CD8-positive, alpha-beta memory T cell (primary cell): Measurements from ENCODE around the gene TNIK. TPM values are rescaled to one million over a fixed set of nuclear protein-coding genes. Genes with fewer than 3 reads are reported as not detected.
A peak's percentile ranks its signal among the peaks of the same experiment; 100 is the strongest.
"Not testable (repeated sequence)": the region's sequence is repeated elsewhere in the genome, so short reads cannot be mapped to it uniquely, and the experiment has no call there.

Experiments used
- CTCF ChIA-PET: fragments of 350-600 bp; sonication (Branson Sonifier 250); formaldehyde crosslinking; loops from one replicate; lab custom pipeline; 2021; ENCODE audit warnings: antibody characterized with exemption; lab: Charles Lee
- POLR2A ChIA-PET: fragments of 350-600 bp; sonication (Branson Sonifier 250); formaldehyde crosslinking; loops from one replicate; lab custom pipeline; 2021; ENCODE audit warnings: antibody characterized with exemption; lab: Charles Lee
- DNase-seq, 5 donors: peaks; one replicate each; pipeline versions ENCODE4 v3.0.0 to v3.0.0-alpha.2; 2020 to 2022; ENCODE audit warnings: mixed read lengths in 1 of 5
- H3K27ac ChIP-seq: one replicate; pipeline ENCODE4 v1.7.0; 2013; ENCODE audit warnings: low read depth, mild to moderate bottlenecking, low read length, moderate library complexity
- H3K27me3 ChIP-seq: 2 replicates; pipeline ENCODE4 v1.7.0; 2013; ENCODE audit warnings: low read length, mild to moderate bottlenecking; ENCODE audit not compliant: insufficient read depth, poor library complexity, severe bottlenecking
- H3K36me3 ChIP-seq: 2 replicates; pipeline ENCODE4 v1.7.0; 2013; ENCODE audit warnings: mild to moderate bottlenecking, low read length, moderate library complexity; ENCODE audit not compliant: insufficient read depth
- H3K4me1 ChIP-seq: 2 replicates; pipeline ENCODE4 v1.7.0; 2013; ENCODE audit warnings: mild to moderate bottlenecking, low read length, moderate library complexity; ENCODE audit not compliant: insufficient read depth
- H3K4me3 ChIP-seq: 2 replicates; pipeline ENCODE4 v1.7.0; 2013; ENCODE audit warnings: mild to moderate bottlenecking, low read length
- H3K9me3 ChIP-seq: 2 replicates; pipeline ENCODE4 v1.7.0; 2013; ENCODE audit warnings: mild to moderate bottlenecking, low read length
- H3K27ac Mint-ChIP-seq, 8 donors: one replicate each; pipeline ENCODE4 v1.8.0; 2020 to 2021; ENCODE audit warnings: mixed read lengths in 8 of 8, mild to moderate bottlenecking in 6 of 8, inconsistent platforms in 3 of 8, moderate library complexity in 3 of 8
- H3K27me3 Mint-ChIP-seq, 2 donors: one replicate each; pipeline ENCODE4 v1.8.0; 2020 to 2021; ENCODE audit warnings: mixed read lengths in 2 of 2, mild to moderate bottlenecking in 1 of 2, moderate library complexity in 1 of 2
- H3K36me3 Mint-ChIP-seq, 3 donors: one replicate each; pipeline ENCODE4 v1.8.0; 2020 to 2021; ENCODE audit warnings: mixed read lengths in 3 of 3, inconsistent platforms in 1 of 3, mild to moderate bottlenecking in 1 of 3
- H3K4me1 Mint-ChIP-seq, 3 donors: one replicate each; pipeline ENCODE4 v1.8.0; 2020 to 2021; ENCODE audit warnings: mixed read lengths in 3 of 3, inconsistent platforms in 1 of 3, mild to moderate bottlenecking in 1 of 3
- H3K4me3 Mint-ChIP-seq, 7 donors: one replicate each; pipeline ENCODE4 v1.8.0; 2020 to 2021; ENCODE audit warnings: mixed read lengths in 7 of 7, mild to moderate bottlenecking in 6 of 7, moderate library complexity in 4 of 7, inconsistent platforms in 2 of 7
- H3K9me3 Mint-ChIP-seq, 5 donors: one replicate each; pipeline ENCODE4 v1.8.0; 2020 to 2022; ENCODE audit warnings: mixed read lengths in 5 of 5, mild to moderate bottlenecking in 3 of 5, moderate library complexity in 2 of 5, inconsistent platforms in 1 of 5
- polyA plus RNA-seq: library from polyadenylated mRNA; unstranded; fragments of 300-500 nt; fragmentation: Illumina TruSeq; gene quantifications from one replicate; pipeline ENCODE4 v1.2.3, GENCODE V29; 2021
- total RNA-seq, 2 experiments: library from RNA; stranded (reverse); gene quantifications; one replicate each; pipeline ENCODE4 v1.2.3, GENCODE V29; 2021

The TNIK gene
- total and polyA plus RNA-seq, 3 experiments from 2014 or later = 15.9 to 19.2 (median 17.7) TPM

DNA sequence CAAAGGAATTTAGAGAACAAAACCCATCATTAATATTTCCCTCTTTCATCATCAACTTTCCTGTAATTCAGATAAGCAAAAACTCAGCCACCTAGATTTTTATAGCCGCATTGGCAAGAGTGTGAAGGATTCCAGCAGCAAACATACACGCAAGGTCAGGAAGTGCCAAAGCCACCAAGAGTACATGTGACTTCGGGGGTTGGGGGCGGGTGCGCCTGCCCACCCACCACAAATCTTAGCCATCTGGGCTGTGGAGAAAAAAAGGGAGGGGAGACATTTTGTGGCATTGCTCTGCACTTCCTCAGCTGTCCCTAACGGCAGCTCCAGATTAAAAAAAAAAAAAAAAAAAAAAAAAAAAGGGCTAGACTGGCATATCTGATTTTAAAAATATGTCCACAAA is 148.4 kb downstream of the TNIK start:
- H3K27me3 ChIP-seq = no peaks in the 10 kb centered on the region
- ChIA-PET CTCF (interaction anchor here (1.5 kb wide), 1 partner anchor 125 kb away, joined by 4 read pairs; no protein-coding TSS in a partner anchor), POLR2A (no interaction called here)
- H3K36me3 ChIP-seq = no peaks in the 10 kb centered on the region
- no peak overlapping the region for H3K4me3 ChIP-seq
- peaks cover 75 to 92% (median 88%) of the 10 kb centered on the region in 3 donors for H3K4me1 Mint-ChIP-seq
- peaks cover 0 to 9% (median 0%) of the 10 kb centered on the region in 3 donors for H3K36me3 Mint-ChIP-seq
- peaks cover 0 to 3% (median 0%) of the 10 kb centered on the region in 5 donors for H3K9me3 Mint-ChIP-seq
- H3K4me1 ChIP-seq = peaks cover 21% of the 10 kb centered on the region
- no peak overlapping the region for H3K27ac ChIP-seq
- peak in 1 of 5 donors; percentile 6 for DNase-seq
- H3K9me3 ChIP-seq = no peaks in the 10 kb centered on the region
- no peaks in the 10 kb centered on the region for H3K27me3 Mint-ChIP-seq
- peak overlapping the region in 4 of 7 donors; percentile 16 to 56 (median 24) for H3K4me3 Mint-ChIP-seq
- peak overlapping the region in 5 of 8 donors; percentile 67 to 89 (median 73) for H3K27ac Mint-ChIP-seq

DNA sequence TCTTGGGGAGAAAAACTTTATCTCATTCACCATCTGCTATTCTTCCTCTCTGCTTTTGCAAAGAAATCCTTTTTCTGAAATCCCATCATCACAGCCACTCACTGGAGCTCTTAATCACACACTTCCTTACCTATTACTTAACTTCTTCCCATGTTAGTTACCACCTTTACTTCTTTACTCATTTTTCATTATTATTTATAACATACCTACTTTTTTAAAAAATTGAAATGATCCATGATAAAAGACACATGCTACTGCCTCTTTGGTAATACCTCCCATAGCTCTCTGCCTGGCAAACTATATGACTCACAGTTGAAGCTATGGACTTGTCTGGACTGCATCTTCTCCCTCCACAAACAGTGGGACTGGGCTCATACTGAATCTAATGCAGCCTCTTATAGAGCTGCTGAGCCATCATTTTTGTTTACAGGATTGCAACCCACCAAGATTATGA is 150.3 kb downstream of the TNIK start:
- Mint-ChIP-seq H3K27me3 (no peaks in the 10 kb centered on the region), H3K36me3 (peaks cover 0 to 4% (median 0%) of the 10 kb centered on the region in 3 donors), H3K4me1 (peaks cover 72 to 96% (median 90%) of the 10 kb centered on the region in 3 donors), H3K4me3 (peak overlapping the region in 1 of 7 donors; percentile 1), H3K9me3 (peaks cover 0 to 5% (median 0%) of the 10 kb centered on the region in 5 donors), H3K27ac (peak overlapping the region in 4 of 8 donors; percentile 18 to 59 (median 36))
- H3K9me3 ChIP-seq = no peaks in the 10 kb centered on the region
- no peak overlapping the region for H3K27ac ChIP-seq
- POLR2A ChIA-PET = no interaction called here
- no peaks in the 10 kb centered on the region for H3K27me3 ChIP-seq
- no peak for DNase-seq
- no peaks in the 10 kb centered on the region for H3K36me3 ChIP-seq
- H3K4me3 ChIP-seq = no peak overlapping the region
- H3K4me1 ChIP-seq = peaks cover 15% of the 10 kb centered on the region
- CTCF ChIA-PET = interaction anchor here (1.1 to 1.2 kb wide), 2 partner anchors 41 to 82 kb away, joined by 3 read pairs; no protein-coding TSS in a partner anchor

DNA sequence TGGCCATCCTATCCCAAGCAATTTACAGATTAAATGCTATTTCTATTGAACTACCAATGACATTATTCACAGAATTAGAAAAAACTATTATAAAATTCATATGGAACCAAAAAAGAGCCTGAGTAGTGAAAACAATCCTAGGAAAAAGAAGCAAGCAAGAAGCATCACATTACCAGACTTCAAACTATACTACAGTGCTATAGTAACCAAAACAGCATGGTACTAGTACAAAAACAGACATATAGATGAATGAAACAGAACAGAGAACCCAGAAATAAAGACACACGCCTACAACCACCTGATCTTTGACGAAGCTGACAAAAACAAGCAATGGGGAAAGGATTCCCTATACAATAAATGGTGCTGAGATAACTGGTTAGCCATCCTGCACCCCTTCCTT is 152.2 kb downstream of the TNIK start:
- DNase-seq = no peak
- Histone ChIP-seq H3K4me1 (peaks cover 15% of the 10 kb centered on the region), H3K36me3 (no peaks in the 10 kb centered on the region), H3K9me3 (no peaks in the 10 kb centered on the region), H3K27me3 (no peaks in the 10 kb centered on the region), H3K27ac (no peak overlapping the region), H3K4me3 (no peak overlapping the region)
- ChIA-PET CTCF (no interaction called here), POLR2A (no interaction called here)
- H3K27ac Mint-ChIP-seq = peak overlapping the region in 2 of 8 donors; percentile 7 to 51
- peaks cover 0 to 5% (median 4%) of the 10 kb centered on the region in 3 donors for H3K36me3 Mint-ChIP-seq
- H3K4me1 Mint-ChIP-seq = peaks cover 66 to 89% (median 82%) of the 10 kb centered on the region in 3 donors
- no peaks in the 10 kb centered on the region for H3K27me3 Mint-ChIP-seq
- peak overlapping the region in 1 of 7 donors; percentile 0 for H3K4me3 Mint-ChIP-seq
- H3K9me3 Mint-ChIP-seq = peaks cover 0 to 7% (median 2%) of the 10 kb centered on the region in 5 donors

DNA sequence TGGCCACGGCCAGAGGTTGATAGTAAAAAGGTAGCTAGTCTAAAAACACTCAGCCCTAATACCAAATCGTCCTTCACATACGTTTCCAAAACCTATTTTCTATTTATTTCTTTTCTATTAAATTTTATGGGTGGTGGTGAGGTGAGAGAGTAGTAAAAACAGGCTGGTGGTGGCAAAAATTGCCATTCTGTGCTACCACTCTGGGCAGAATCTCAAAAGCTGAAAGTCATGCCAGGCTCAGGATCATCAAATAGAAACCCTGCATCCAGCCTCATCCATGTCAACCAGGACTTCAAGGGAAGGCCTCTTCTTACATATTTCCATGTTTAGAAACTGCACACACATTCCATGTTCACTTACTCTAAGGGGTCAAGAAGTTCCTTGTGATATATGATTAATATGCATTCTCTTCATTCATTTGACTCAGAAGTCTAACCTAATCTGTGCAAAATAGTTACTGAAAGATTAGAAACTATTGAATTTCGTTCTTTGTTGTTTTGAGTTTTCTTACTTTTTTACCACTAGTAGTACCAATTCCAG is 153.1 kb downstream of the TNIK start:
- Histone ChIP-seq H3K4me3 (no peak overlapping the region), H3K4me1 (peaks cover 15% of the 10 kb centered on the region), H3K9me3 (no peaks in the 10 kb centered on the region), H3K36me3 (no peaks in the 10 kb centered on the region), H3K27ac (no peak overlapping the region), H3K27me3 (no peaks in the 10 kb centered on the region)
- DNase-seq = no peak
- H3K4me3 Mint-ChIP-seq = no peak overlapping the region
- CTCF ChIA-PET = no interaction called here
- H3K36me3 Mint-ChIP-seq = peaks cover 0 to 5% (median 4%) of the 10 kb centered on the region in 3 donors
- H3K27ac Mint-ChIP-seq = no peak overlapping the region
- H3K27me3 Mint-ChIP-seq = no peaks in the 10 kb centered on the region
- peaks cover 0 to 7% (median 2%) of the 10 kb centered on the region in 5 donors for H3K9me3 Mint-ChIP-seq
- peaks cover 61 to 87% (median 80%) of the 10 kb centered on the region in 3 donors for H3K4me1 Mint-ChIP-seq
- POLR2A ChIA-PET = no interaction called here

DNA sequence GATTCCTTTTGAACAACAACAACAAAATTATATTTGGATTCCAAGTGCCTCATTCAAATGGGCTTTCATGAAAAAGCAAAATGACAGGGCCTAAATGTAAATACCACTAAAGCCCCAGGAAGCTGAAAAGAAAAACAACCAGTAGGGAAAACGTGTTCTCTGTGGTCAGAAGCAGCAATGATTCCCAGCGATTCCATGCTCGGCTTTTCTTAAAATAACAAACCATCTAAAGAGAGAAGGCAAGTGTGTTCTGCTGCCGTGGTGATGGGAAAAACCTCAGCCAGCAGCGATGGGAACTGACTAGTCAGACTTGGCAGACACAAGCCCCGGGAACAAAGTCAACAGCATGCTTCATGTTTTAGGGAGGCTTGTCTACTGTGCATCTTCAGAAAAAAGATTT is 153.6 kb downstream of the TNIK start:
- H3K9me3 ChIP-seq = no peaks in the 10 kb centered on the region
- Mint-ChIP-seq H3K4me1 (peaks cover 59 to 85% (median 82%) of the 10 kb centered on the region in 3 donors), H3K27ac (no peak overlapping the region), H3K9me3 (peaks cover 0 to 7% (median 2%) of the 10 kb centered on the region in 5 donors), H3K4me3 (no peak overlapping the region), H3K36me3 (peaks cover 1 to 5% (median 4%) of the 10 kb centered on the region in 3 donors), H3K27me3 (no peaks in the 10 kb centered on the region)
- H3K4me3 ChIP-seq = no peak overlapping the region
- no peak for DNase-seq
- H3K4me1 ChIP-seq = peaks cover 13% of the 10 kb centered on the region
- ChIA-PET CTCF (no interaction called here), POLR2A (no interaction called here)
- no peaks in the 10 kb centered on the region for H3K27me3 ChIP-seq
- H3K36me3 ChIP-seq = no peaks in the 10 kb centered on the region
- no peak overlapping the region for H3K27ac ChIP-seq

DNA sequence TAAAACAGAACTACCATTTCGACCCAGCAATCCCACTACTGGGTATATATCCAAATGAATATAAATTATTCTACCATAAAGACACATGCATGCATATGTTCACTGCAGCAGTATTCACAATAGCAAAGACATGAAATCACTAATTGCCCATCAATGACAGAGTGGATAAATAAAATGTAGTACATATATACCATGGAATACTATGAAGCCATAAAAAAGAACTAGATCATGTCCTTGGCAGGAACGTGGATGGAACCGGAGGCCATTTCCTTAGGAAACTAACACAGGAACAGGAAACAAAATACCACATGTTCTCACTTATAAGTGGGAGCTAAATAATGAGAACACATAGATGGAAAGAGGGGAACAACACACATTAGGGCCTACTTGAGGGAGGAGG is 154.4 kb downstream of the TNIK start:
- H3K27me3 ChIP-seq, H3K27ac Mint-ChIP-seq, H3K4me1 ChIP-seq, H3K27ac ChIP-seq, H3K9me3 Mint-ChIP-seq, H3K4me3 Mint-ChIP-seq, H3K36me3 Mint-ChIP-seq, POLR2A ChIA-PET, H3K9me3 ChIP-seq, DNase-seq, H3K36me3 ChIP-seq, CTCF ChIA-PET, H3K4me3 ChIP-seq, H3K27me3 Mint-ChIP-seq: not testable (repeated sequence)
- peaks cover 54 to 81% (median 80%) of the 10 kb centered on the region in 3 donors for H3K4me1 Mint-ChIP-seq

DNA sequence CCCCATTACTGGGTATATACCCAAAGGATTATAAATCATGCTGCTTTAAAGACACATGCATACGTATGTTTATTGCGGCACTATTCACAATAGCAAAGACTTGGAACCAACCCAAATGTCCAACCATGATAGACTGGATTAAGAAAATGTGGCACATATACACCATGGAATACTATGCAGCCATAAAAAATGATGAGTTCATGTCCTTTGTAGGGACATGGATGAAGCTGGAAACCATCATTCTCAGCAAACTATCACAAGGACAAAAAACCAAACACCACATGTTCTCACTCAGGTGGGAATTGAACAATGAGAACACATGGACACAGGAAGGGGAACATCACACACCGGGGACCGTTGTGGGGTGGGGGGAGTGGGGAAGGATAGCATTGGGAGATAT is 155.7 kb downstream of the TNIK start:
- H3K4me1 ChIP-seq, H3K27me3 Mint-ChIP-seq, H3K27me3 ChIP-seq, CTCF ChIA-PET, H3K4me3 Mint-ChIP-seq, POLR2A ChIA-PET, H3K9me3 Mint-ChIP-seq, H3K9me3 ChIP-seq, H3K4me3 ChIP-seq, DNase-seq, H3K27ac ChIP-seq, H3K27ac Mint-ChIP-seq, H3K36me3 ChIP-seq: not testable (repeated sequence)
- peaks cover 8 to 13% (median 10%) of the 10 kb centered on the region in 3 donors for H3K36me3 Mint-ChIP-seq
- peaks cover 48 to 77% (median 76%) of the 10 kb centered on the region in 3 donors for H3K4me1 Mint-ChIP-seq

DNA sequence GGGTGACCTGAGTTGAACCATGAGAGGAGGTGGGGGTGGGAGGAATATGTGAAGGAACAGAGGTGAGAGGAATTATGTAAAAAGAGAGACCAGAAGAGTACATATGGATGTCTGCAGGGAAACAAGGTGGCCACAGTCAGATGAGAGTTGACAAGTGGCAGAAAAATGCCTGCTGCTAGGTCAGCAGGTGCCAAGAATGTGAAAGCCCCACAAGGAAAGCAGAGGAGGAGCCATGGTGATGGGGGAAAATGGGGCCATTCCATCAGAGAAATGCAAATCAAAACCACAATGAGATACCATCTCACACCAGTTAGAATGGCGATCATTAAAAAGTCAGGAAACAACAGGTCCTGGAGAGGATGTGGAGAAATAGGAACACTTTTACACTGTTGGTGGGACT is 156.2 kb downstream of the TNIK start:
- H3K4me1 ChIP-seq, DNase-seq, H3K27ac ChIP-seq, H3K36me3 ChIP-seq, H3K4me3 Mint-ChIP-seq, H3K27me3 ChIP-seq, H3K9me3 Mint-ChIP-seq, H3K27me3 Mint-ChIP-seq, POLR2A ChIA-PET, H3K9me3 ChIP-seq, CTCF ChIA-PET, H3K4me3 ChIP-seq: not testable (repeated sequence)
- Mint-ChIP-seq H3K36me3 (peaks cover 10 to 18% (median 11%) of the 10 kb centered on the region in 3 donors), H3K27ac (peak overlapping the region in 2 of 8 donors; percentile 2 to 87), H3K4me1 (peaks cover 46 to 76% (median 75%) of the 10 kb centered on the region in 3 donors)
